H9 (cell line): ENCODE data around the gene ATXN3. TPM values are rescaled to one million over a fixed set of nuclear protein-coding genes. Genes with fewer than 3 reads are reported as not detected.

Experiments used
- DNase-seq: peaks from one replicate; pipeline ENCODE4 v3.0.0-alpha.2; 2017
- H2AFZ ChIP-seq: one replicate; pipeline ENCODE4 v1.6.1; 2013; ENCODE audit warnings: mild to moderate bottlenecking, low read length, control low read depth, moderate library complexity
- H2AK5ac ChIP-seq: 2 replicates; pipeline ENCODE4 v1.6.1; 2013; ENCODE audit warnings: low read length, control low read depth, mixed read lengths; ENCODE audit not compliant: insufficient read length
- H2BK120ac ChIP-seq: one replicate; pipeline ENCODE4 v1.6.1; 2013; ENCODE audit warnings: low read depth, mild to moderate bottlenecking, low read length, control low read depth, inconsistent platforms; ENCODE audit not compliant: poor library complexity, severe bottlenecking
- H2BK12ac ChIP-seq: 2 replicates; pipeline ENCODE4 v1.6.1; 2013; ENCODE audit warnings: low read length, control low read depth, mixed read lengths, low read depth; ENCODE audit not compliant: insufficient read length
- H2BK15ac ChIP-seq: 2 replicates; pipeline ENCODE4 v1.6.1; 2013; ENCODE audit warnings: low read depth, low read length, control low read depth
- H2BK20ac ChIP-seq: one replicate; pipeline ENCODE4 v1.6.1; 2013; ENCODE audit warnings: low read depth, mild to moderate bottlenecking, low read length, control low read depth, inconsistent platforms; ENCODE audit not compliant: poor library complexity, severe bottlenecking
- H2BK5ac ChIP-seq: 2 replicates; pipeline ENCODE4 v1.6.1; 2013; ENCODE audit warnings: low read length, control low read depth, mixed read lengths; ENCODE audit not compliant: insufficient read length
- H3K14ac ChIP-seq: 2 replicates; pipeline ENCODE4 v1.6.1; 2013; ENCODE audit warnings: low read length, control low read depth; ENCODE audit not compliant: insufficient read depth
- H3K18ac ChIP-seq: 2 replicates; pipeline ENCODE4 v1.6.1; 2013; ENCODE audit warnings: low read depth, mild to moderate bottlenecking, mixed read lengths, low read length, control low read depth; ENCODE audit not compliant: insufficient read length
- H3K23ac ChIP-seq: 2 replicates; pipeline ENCODE4 v1.6.1; 2013; ENCODE audit warnings: low read length, control low read depth, mixed read lengths, low read depth; ENCODE audit not compliant: insufficient read length
- H3K23me2 ChIP-seq: 2 replicates; pipeline ENCODE4 v1.6.1; 2013; ENCODE audit warnings: low read depth, mild to moderate bottlenecking, mixed read lengths, low read length, control low read depth; ENCODE audit not compliant: insufficient read length, poor library complexity, severe bottlenecking
- H3K27ac ChIP-seq: 2 replicates; pipeline ENCODE4 v1.5.1; 2013; ENCODE audit warnings: low read length, control low read depth, mixed read lengths, low read depth; ENCODE audit not compliant: insufficient read length
- H3K27me3 ChIP-seq: 2 replicates; pipeline ENCODE4 v1.6.1; 2013; ENCODE audit warnings: low read length, control low read depth, inconsistent platforms; ENCODE audit not compliant: insufficient read depth
- H3K4ac ChIP-seq: 2 replicates; pipeline ENCODE4 v1.6.1; 2013; ENCODE audit warnings: low read depth, mild to moderate bottlenecking, control low read depth, inconsistent platforms, low read length, moderate library complexity
- H3K4me1 ChIP-seq: 2 replicates; pipeline ENCODE4 v1.6.1; 2013; ENCODE audit warnings: low read length, control low read depth, inconsistent platforms; ENCODE audit not compliant: insufficient read depth
- H3K4me2 ChIP-seq: 2 replicates; pipeline ENCODE4 v1.6.1; 2013; ENCODE audit warnings: low read length, control low read depth, mixed read lengths; ENCODE audit not compliant: insufficient read length, insufficient read depth
- H3K56ac ChIP-seq: 2 replicates; pipeline ENCODE4 v1.6.1; 2013; ENCODE audit warnings: low read depth, mild to moderate bottlenecking, mixed read lengths, low read length, control low read depth; ENCODE audit not compliant: insufficient read length
- H3K79me1 ChIP-seq: 2 replicates; pipeline ENCODE4 v1.6.1; 2013; ENCODE audit warnings: low read depth, mild to moderate bottlenecking, moderate library complexity, low read length, control low read depth, inconsistent platforms; ENCODE audit not compliant: insufficient read depth, poor library complexity, severe bottlenecking
- H3K79me2 ChIP-seq: 2 replicates; pipeline ENCODE4 v1.6.1; 2013; ENCODE audit warnings: low read length, control low read depth, inconsistent platforms; ENCODE audit not compliant: insufficient read depth
- H3K9ac ChIP-seq: 2 replicates; pipeline ENCODE4 v1.6.1; 2013; ENCODE audit warnings: low read length, control low read depth, mixed read lengths; ENCODE audit not compliant: insufficient read length; ENCODE audit errors: extremely low read depth
- H3K9me3 ChIP-seq: one replicate; pipeline ENCODE4 v1.6.1; 2013; ENCODE audit warnings: low read depth, low read length, inconsistent platforms; ENCODE audit not compliant: control insufficient read depth
- H3T11ph ChIP-seq: one replicate; pipeline ENCODE4 v1.6.1; 2013; ENCODE audit warnings: mild to moderate bottlenecking, low read length, control low read depth, inconsistent platforms
- H4K20me1 ChIP-seq: one replicate; pipeline ENCODE4 v1.6.1; 2013; ENCODE audit not compliant: control insufficient read depth, insufficient read length, insufficient read depth
- H4K5ac ChIP-seq: 2 replicates; pipeline ENCODE4 v1.6.1; 2013; ENCODE audit warnings: low read depth, mild to moderate bottlenecking, mixed read lengths, low read length, control low read depth; ENCODE audit not compliant: insufficient read length
- H4K8ac ChIP-seq: replicated peaks from 2 replicates; pipeline ENCODE4 v1.6.1; 2013; ENCODE audit warnings: low read length, control low read depth, mixed read lengths, low read depth; ENCODE audit not compliant: insufficient read length
- H4K91ac ChIP-seq: 2 replicates; pipeline ENCODE4 v1.6.1; 2013; ENCODE audit warnings: low read depth, mild to moderate bottlenecking, moderate library complexity, mixed read lengths, low read length, control low read depth; ENCODE audit not compliant: insufficient read length
- H3K27ac Mint-ChIP-seq, 3 experiments: 2 replicates in 2 of 3; 3 replicates in 1 of 3; pipeline ENCODE4 v1.8.0; 2020 to 2021; ENCODE audit warnings: mixed read lengths in 3 of 3, mild to moderate bottlenecking in 1 of 3, moderate library complexity in 1 of 3
- H3K27me3 Mint-ChIP-seq: 2 replicates; pipeline ENCODE4 v1.8.0; 2021; ENCODE audit warnings: low read depth, mild to moderate bottlenecking, moderate library complexity, mixed read lengths
- H3K36me3 Mint-ChIP-seq, 3 experiments: 2 replicates in 2 of 3; 3 replicates in 1 of 3; pipeline ENCODE4 v1.8.0; 2020 to 2021; ENCODE audit warnings: low read depth in 3 of 3, mixed read lengths in 3 of 3; ENCODE audit not compliant: insufficient read depth in 1 of 3
- H3K4me1 Mint-ChIP-seq, 2 experiments: 2 replicates each; pipeline ENCODE4 v1.8.0; 2020; ENCODE audit warnings: mixed read lengths in 2 of 2
- H3K4me3 Mint-ChIP-seq, 2 experiments: 2 replicates in 1 of 2; 3 replicates in 1 of 2; pipeline ENCODE4 v1.8.0; 2020 to 2021; ENCODE audit warnings: mild to moderate bottlenecking in 2 of 2, mixed read lengths in 2 of 2, moderate library complexity in 1 of 2
- H3K9me3 Mint-ChIP-seq, 2 experiments: 2 replicates in 1 of 2; 3 replicates in 1 of 2; pipeline ENCODE4 v1.8.0; 2020; ENCODE audit warnings: mild to moderate bottlenecking in 2 of 2, mixed read lengths in 2 of 2, moderate library complexity in 1 of 2
- WGBS: extraction: QIAGEN DNeasy Blood & Tissue Kit; methylation state at CpG from one replicate; pipeline ENCODE4 v1.1.7; 2013; ENCODE audit warnings: missing lambda C conversion rate, low lambda C conversion rate, mixed read lengths; ENCODE audit not compliant: insufficient read length; ENCODE audit errors: extremely low coverage; 5-methylcytosine and 5-hydroxymethylcytosine counted together
- total RNA-seq: library from RNA; stranded (reverse); gene quantifications from 2 replicates; pipeline ENCODE4 v1.2.1, GENCODE V29; 2021
- TF ChIP-seq, protein P1 (sequence below): fragments of 200-600 bp; sonication (generic); conservative IDR thresholded peaks from 3 replicates; pipeline ENCODE4 v1.8.0; 2021; ENCODE audit warnings: antibody characterized with exemption, mild to moderate bottlenecking

The ATXN3 gene
- total RNA-seq, 1 experiment from 2014 or later: 29.7 TPM

DNA sequence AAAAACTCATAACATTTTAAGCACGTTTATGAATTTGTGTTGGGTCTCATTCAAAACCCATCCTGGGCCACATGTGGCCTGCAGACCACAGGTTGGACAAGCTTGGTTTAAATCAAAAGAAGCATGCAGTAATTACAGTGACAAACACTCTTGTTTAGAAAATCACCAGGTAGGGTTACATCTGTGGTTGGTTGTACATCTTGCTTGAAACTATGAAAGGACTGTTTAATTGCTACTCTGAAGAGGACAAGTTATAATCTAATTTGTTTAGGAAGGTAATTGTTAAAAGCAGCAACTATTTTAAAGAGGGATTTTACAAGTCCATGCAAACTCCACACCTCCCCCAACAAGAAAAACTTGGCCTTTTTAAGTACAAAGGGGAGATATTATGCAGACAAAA is 70.5 kb downstream of the ATXN3 start:
- no CpG with 5 or more reads among the region's 1 CpG for WGBS
- Histone ChIP-seq H3K4me2 (no peak overlapping the region), H3K9ac (no peak overlapping the region), H3K4ac (no peak overlapping the region), H2BK12ac (no peak overlapping the region), H3K4me1 (no peaks in the 10 kb centered on the region), H2AK5ac (no peak overlapping the region), H2BK120ac (no peak overlapping the region), H3K27ac (no peak overlapping the region), H3K23me2 (no peaks in the 10 kb centered on the region), H4K20me1 (no peaks in the 10 kb centered on the region), H3T11ph (no peak overlapping the region), H3K23ac (no peak overlapping the region), H3K14ac (no peak overlapping the region), H4K5ac (no peak overlapping the region), H4K8ac (no peak overlapping the region), H3K27me3 (no peaks in the 10 kb centered on the region), H3K79me1 (no peaks in the 10 kb centered on the region), H2BK15ac (no peak overlapping the region), H2BK5ac (no peak overlapping the region), H3K18ac (no peak overlapping the region), H4K91ac (no peak overlapping the region), H2AFZ (no peak overlapping the region), H3K79me2 (peaks cover 16% of the 10 kb centered on the region; the same call in 1 of the 2 replicates), H3K9me3 (no peaks in the 10 kb centered on the region), H2BK20ac (no peak overlapping the region), H3K56ac (no peak overlapping the region)
- H3K27me3 Mint-ChIP-seq: no peaks in the 10 kb centered on the region
- DNase-seq: no peak
- H3K36me3 Mint-ChIP-seq: peaks cover 12 to 39% (median 16%) of the 10 kb centered on the region in 3 experiments
- no peak overlapping the region for H3K4me3 Mint-ChIP-seq
- peaks cover 15 to 17% of the 10 kb centered on the region in 2 experiments for H3K4me1 Mint-ChIP-seq
- no peak overlapping the region for H3K27ac Mint-ChIP-seq
- TF ChIP-seq, protein P1, sequence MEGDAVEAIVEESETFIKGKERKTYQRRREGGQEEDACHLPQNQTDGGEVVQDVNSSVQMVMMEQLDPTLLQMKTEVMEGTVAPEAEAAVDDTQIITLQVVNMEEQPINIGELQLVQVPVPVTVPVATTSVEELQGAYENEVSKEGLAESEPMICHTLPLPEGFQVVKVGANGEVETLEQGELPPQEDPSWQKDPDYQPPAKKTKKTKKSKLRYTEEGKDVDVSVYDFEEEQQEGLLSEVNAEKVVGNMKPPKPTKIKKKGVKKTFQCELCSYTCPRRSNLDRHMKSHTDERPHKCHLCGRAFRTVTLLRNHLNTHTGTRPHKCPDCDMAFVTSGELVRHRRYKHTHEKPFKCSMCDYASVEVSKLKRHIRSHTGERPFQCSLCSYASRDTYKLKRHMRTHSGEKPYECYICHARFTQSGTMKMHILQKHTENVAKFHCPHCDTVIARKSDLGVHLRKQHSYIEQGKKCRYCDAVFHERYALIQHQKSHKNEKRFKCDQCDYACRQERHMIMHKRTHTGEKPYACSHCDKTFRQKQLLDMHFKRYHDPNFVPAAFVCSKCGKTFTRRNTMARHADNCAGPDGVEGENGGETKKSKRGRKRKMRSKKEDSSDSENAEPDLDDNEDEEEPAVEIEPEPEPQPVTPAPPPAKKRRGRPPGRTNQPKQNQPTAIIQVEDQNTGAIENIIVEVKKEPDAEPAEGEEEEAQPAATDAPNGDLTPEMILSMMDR: no peak
- peaks cover 9 to 11% of the 10 kb centered on the region in 2 experiments for H3K9me3 Mint-ChIP-seq
